NCI-H2081 treated with DMSO at 0.1 percent for 48 hours (cell line): ENCODE results near the gene GNAS.

Experiments
- DNase-seq: peaks from one replicate; lab custom pipeline; 2025; lab: John Stamatoyannopoulos, UW

GNAS gene

GRCh38 chr20:58882704-58883089 lies 30.2 kb downstream of the GNAS start:
- no peak for DNase-seq

- no peak for DNase-seq
These were observed 30.8 kb downstream of the GNAS start for GRCh38 chr20:58883241-58883691.

- DNase-seq = no peak
These were observed 32.5 kb downstream of the GNAS start for GRCh38 chr20:58884966-58885365.

- no peak for DNase-seq
These were observed 34.0 kb downstream of the GNAS start for GRCh38 chr20:58886546-58886945.

GRCh38 chr20:58888103-58888502 lies 35.6 kb downstream of the GNAS start:
- DNase-seq = no peak

GRCh38 chr20:58888521-58889333 lies 36.2 kb downstream of the GNAS start:
- peak; percentile 14 for DNase-seq

- DNase-seq = no peak
These were observed 36.8 kb downstream of the GNAS start for GRCh38 chr20:58889334-58889760.

- DNase-seq = no peak
These were observed 37.4 kb downstream of the GNAS start for GRCh38 chr20:58889798-58890517.

GRCh38 chr20:58890518-58891085 lies 38.1 kb downstream of the GNAS start:
- DNase-seq = no peak

- DNase-seq = no peak
These were observed 38.7 kb downstream of the GNAS start for GRCh38 chr20:58891086-58891717.

GRCh38 chr20:58891718-58892140 lies 39.2 kb downstream of the GNAS start:
- no peak for DNase-seq

- no peak for DNase-seq
These were observed 39.8 kb downstream of the GNAS start for GRCh38 chr20:58892141-58892931.

- no peak for DNase-seq
These were observed 40.4 kb downstream of the GNAS start for GRCh38 chr20:58892932-58893224.

GRCh38 chr20:58893355-58894120 lies 41.0 kb downstream of the GNAS start:
- no peak for DNase-seq

GRCh38 chr20:58894652-58895447 lies 42.3 kb downstream of the GNAS start:
- DNase-seq = no peak

GRCh38 chr20:58895448-58896180 lies 43.1 kb downstream of the GNAS start:
- DNase-seq = no peak

GRCh38 chr20:58896820-58897219 lies 44.3 kb downstream of the GNAS start:
- DNase-seq = no peak

GRCh38 chr20:58897488-58897887 lies 45.0 kb downstream of the GNAS start:
- DNase-seq = no peak

GRCh38 chr20:58898629-58899408 lies 46.3 kb downstream of the GNAS start:
- DNase-seq = no peak
